Choroid plexus epithelial cell (primary cell): ENCODE data around the gene STEEP1.

Source experiments
- DNase-seq: peaks from one replicate; pipeline ENCODE4 v3.0.0-alpha.2; 2010; ENCODE audit warnings: low read depth
- H3K4me3 ChIP-seq: 2 replicates; pipeline ENCODE4 v1.5.1; 2011; ENCODE audit warnings: low read depth, mild to moderate bottlenecking, control low read depth, low read length, moderate library complexity
- TF ChIP-seq, protein P1 (sequence below): conservative IDR thresholded peaks from 2 replicates; pipeline ENCODE4 v1.5.1; 2011; ENCODE audit warnings: low read depth, mild to moderate bottlenecking, control low read depth, inconsistent platforms, low read length, moderate library complexity

Gene STEEP1

GRCh38 chrX:119602701-119603255 lies 37.6 kb upstream of the STEEP1 start:
- TF ChIP-seq, protein P1, sequence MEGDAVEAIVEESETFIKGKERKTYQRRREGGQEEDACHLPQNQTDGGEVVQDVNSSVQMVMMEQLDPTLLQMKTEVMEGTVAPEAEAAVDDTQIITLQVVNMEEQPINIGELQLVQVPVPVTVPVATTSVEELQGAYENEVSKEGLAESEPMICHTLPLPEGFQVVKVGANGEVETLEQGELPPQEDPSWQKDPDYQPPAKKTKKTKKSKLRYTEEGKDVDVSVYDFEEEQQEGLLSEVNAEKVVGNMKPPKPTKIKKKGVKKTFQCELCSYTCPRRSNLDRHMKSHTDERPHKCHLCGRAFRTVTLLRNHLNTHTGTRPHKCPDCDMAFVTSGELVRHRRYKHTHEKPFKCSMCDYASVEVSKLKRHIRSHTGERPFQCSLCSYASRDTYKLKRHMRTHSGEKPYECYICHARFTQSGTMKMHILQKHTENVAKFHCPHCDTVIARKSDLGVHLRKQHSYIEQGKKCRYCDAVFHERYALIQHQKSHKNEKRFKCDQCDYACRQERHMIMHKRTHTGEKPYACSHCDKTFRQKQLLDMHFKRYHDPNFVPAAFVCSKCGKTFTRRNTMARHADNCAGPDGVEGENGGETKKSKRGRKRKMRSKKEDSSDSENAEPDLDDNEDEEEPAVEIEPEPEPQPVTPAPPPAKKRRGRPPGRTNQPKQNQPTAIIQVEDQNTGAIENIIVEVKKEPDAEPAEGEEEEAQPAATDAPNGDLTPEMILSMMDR, result no peak
- no peak for DNase-seq
- no peak overlapping the region for H3K4me3 ChIP-seq

- no peak overlapping the region for H3K4me3 ChIP-seq
- no peak for DNase-seq
- TF ChIP-seq, protein P1, result no peak
These were observed 24.6 kb upstream of the STEEP1 start for GRCh38 chrX:119589810-119590209.

GRCh38 chrX:119583431-119584059 lies 18.3 kb upstream of the STEEP1 start:
- TF ChIP-seq, protein P1, result no peak
- DNase-seq, result no peak

DNA sequence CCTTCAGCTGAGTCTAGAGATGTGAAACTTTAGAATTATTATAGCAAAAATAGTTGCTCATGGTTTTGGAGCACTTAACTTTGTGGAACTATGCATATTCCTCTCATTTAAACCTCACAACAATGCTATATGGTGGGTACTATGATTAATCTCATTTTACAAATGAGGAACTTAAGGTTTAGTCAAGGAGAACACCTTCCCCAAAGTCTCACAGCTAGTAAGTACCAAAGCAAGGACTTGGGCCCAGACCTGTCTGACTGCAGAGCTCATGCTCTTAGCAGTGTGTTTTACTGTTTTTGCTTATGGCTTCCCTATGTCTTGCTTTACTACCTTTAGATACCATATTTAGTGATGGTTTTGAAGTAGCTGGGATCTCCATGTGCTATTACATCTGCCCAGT lies 14.2 kb upstream of the STEEP1 start:
- H3K4me3 ChIP-seq, result no peak overlapping the region
- no peak for DNase-seq
- TF ChIP-seq, protein P1, result no peak

More at GRCh38 chrX:119583431-119584059, 18.3 kb upstream of the STEEP1 start:
- H3K4me3 ChIP-seq, result no peak overlapping the region

DNA sequence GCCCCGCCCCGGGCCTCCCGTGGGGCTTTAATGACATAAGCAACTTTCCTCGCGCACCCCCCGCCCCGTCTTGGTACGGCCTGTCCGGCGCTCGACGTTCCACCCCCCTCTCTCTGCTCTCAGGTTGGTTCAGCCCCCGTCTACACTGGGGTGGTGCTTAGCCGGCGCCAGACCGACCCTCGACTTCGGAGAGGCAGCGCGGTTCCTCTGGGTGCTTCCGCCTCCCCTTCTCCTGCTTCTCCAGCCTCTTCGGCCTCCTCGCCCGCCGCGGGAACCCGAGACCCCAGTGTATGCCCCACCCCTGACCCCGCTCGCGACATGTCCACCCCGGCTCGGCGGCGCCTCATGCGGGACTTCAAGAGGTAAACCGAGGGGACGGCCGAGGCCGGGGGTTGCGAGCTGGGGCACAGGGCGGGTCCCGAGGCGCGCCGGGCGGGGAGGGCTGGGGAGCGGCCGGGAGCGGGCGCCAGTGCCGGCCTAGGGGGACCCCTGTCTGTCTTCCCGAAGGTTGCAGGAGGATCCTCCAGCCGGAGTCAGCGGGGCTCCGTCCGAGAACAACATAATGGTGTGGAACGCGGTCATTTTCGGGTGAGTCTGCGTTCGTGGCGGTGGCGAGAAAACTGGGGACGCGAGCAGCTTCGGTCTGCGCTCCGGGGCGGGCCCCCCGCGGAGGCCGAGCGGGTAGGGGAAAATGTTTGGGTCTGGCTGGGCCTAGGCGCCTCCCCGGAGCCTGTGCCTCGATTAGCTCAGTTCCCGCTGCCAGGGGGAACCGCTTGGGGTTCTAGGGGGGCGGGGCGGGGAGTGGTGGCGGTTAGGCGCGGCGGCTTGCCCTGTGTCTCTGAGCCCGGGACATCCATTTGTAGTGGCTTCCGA lies 9.4 kb upstream of the STEEP1 start, which contains the start of gene UBE2A:
UBE2A (plus strand) TSS at position 170 of the 873 bp plus-strand sequence; CDS start at position 319, 149 bp downstream.
- peak within 1 kb of the TSS; percentile 74 for H3K4me3 ChIP-seq
- DNase-seq, result peak; percentile 95
- TF ChIP-seq, protein P1, result peak; percentile 46

DNA sequence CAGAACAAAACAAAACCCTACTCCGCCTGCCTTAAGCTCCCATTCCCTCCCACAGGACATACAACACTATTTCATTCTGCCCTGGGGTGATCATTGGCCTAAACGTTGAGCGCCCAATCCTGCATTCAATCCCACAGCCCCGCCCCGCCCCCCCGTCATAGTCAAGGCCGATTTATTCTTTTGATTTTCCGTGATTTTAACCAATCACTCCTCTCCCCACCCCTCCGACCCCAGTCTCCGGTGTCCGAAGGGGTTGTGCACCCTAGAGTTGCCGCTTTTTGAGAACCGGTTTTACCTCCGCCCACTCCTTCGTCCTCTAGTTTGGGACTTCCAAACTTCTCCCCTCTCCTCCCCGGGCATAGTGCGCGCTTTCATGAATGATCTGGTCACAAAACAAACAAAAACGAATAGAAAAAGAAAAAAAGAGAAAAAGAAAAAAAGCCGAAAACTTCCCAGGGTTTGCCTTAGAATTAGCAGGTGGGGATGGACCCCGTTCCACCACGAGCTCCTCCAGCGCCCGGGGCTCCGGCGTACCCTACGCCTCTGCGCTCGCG lies 8.7 kb upstream of the STEEP1 start:
- TF ChIP-seq, protein P1, result no peak
- DNase-seq, result peak; percentile 64

More for the DNA sequence above, 8.7 kb upstream of the STEEP1 start:
- H3K4me3 ChIP-seq, result peak overlapping the region; percentile 74
